Small intestine (tissue), 7 donors: ENCODE measurements around the gene LUC7L. TPM values are rescaled to one million over a fixed set of nuclear protein-coding genes. Genes with fewer than 3 reads are reported as not detected.
"Not testable (repeated sequence)": the region's sequence is repeated elsewhere in the genome, so short reads cannot be mapped to it uniquely, and the experiment has no call there.

Source experiments
- DNase-seq, 2 donors: peaks; one replicate each; pipeline versions ENCODE4 v3.0.0 to v3.0.0-alpha.2; 2013
- FAIRE-seq: peaks from 2 replicates; lab custom pipeline; 2012; peaks lifted over from hg19 to GRCh38; lab: Jason Lieb, UNC
- H3K27ac ChIP-seq, 3 donors: one replicate each; pipeline ENCODE4 v1.5.1; 2013; ENCODE audit warnings: low read length in 2 of 3, mild to moderate bottlenecking in 2 of 3, control low read depth in 1 of 3, inconsistent platforms in 1 of 3, low read depth in 1 of 3, moderate library complexity in 1 of 3
- H3K27me3 ChIP-seq, 3 donors: one replicate each; pipeline ENCODE4 v1.6.1; 2013; ENCODE audit warnings: low read length in 3 of 3, inconsistent platforms in 1 of 3; ENCODE audit not compliant: control insufficient read depth in 3 of 3, insufficient read depth in 3 of 3
- H3K36me3 ChIP-seq, 3 donors: one replicate each; pipeline ENCODE4 v1.6.1; 2013; ENCODE audit warnings: low read length in 3 of 3, inconsistent platforms in 1 of 3, low read depth in 1 of 3, mild to moderate bottlenecking in 1 of 3, moderate library complexity in 1 of 3; ENCODE audit not compliant: control insufficient read depth in 3 of 3, insufficient read depth in 2 of 3
- H3K4me1 ChIP-seq, 3 donors: one replicate each; pipeline ENCODE4 v1.6.1; 2013; ENCODE audit warnings: low read length in 2 of 3, inconsistent platforms in 1 of 3, low read depth in 1 of 3, mild to moderate bottlenecking in 1 of 3, moderate library complexity in 1 of 3; ENCODE audit not compliant: control insufficient read depth in 3 of 3, insufficient read depth in 2 of 3
- H3K4me3 ChIP-seq, 3 donors: one replicate each; pipeline ENCODE4 v1.5.1; 2013; ENCODE audit warnings: low read length in 3 of 3, control low read depth in 1 of 3, inconsistent platforms in 1 of 3, low read depth in 1 of 3, mild to moderate bottlenecking in 1 of 3, moderate library complexity in 1 of 3
- H3K9me3 ChIP-seq, 2 donors: one replicate each; pipeline ENCODE4 v1.6.1; 2013; ENCODE audit warnings: low read depth in 1 of 2, low read length in 1 of 2; ENCODE audit not compliant: control insufficient read depth in 2 of 2, insufficient read depth in 1 of 2
- WGBS, 3 donors: extraction: QIAGEN DNeasy Blood & Tissue Kit; methylation state at CpG; one replicate each; pipeline ENCODE4 v1.1.7; 2013; 5-methylcytosine and 5-hydroxymethylcytosine counted together
- polyA plus RNA-seq, 4 donors: library from polyadenylated mRNA; stranded (reverse) in 3 of 4; unstranded in 1 of 4; fragments of 200-250 nt in 3 of 4; fragments of 120-200 nt in 1 of 4; gene quantifications; one replicate each; pipeline versions ENCODE4 v1.2.1 to v1.2.3, GENCODE V29; 2013
- donor health status: healthy with polysubstance abuse.
- donor health status: control.
- donor health status: control.
- donor health status: Bipolar disorder and iron deficiency.
- donor health status: healthy.

The LUC7L gene
- polyA plus RNA-seq, 4 donors = 56.6 to 136 (median 94.9) TPM

GRCh38 chr16:165539-166374 is 63.5 kb downstream of the LUC7L start, which contains the start of gene HBM:
Gene HBM, plus strand, starts transcription at chr16:165978. Its CDS starts 20 bp downstream, at chr16:165998.
- WGBS, 3 donors = 3 to 4% (median 3%) methylated on average over 59 to 75 of the region's 75 CpGs
- DNase-seq (no peak), FAIRE-seq (no peak)
- H3K4me1 ChIP-seq = peaks cover 0 to 6% (median 3%) of the 10 kb centered on the region in 3 donors
- H3K27me3 ChIP-seq = peaks cover 5 to 58% (median 33%) of the 10 kb centered on the region in 3 donors
- H3K4me3 ChIP-seq = no peak within 1 kb of the TSS
- H3K36me3 ChIP-seq = no peaks in the 10 kb centered on the region
- no peak within 1 kb of the TSS for H3K27ac ChIP-seq
- H3K9me3 ChIP-seq = no peaks in the 10 kb centered on the region

- Histone ChIP-seq H3K27me3 (peaks cover 5 to 52% (median 31%) of the 10 kb centered on the region in 3 donors), H3K9me3 (no peaks in the 10 kb centered on the region), H3K27ac (no peak overlapping the region), H3K36me3 (no peaks in the 10 kb centered on the region), H3K4me3 (no peak overlapping the region), H3K4me1 (peaks cover 0 to 6% (median 3%) of the 10 kb centered on the region in 3 donors)
- no peak for FAIRE-seq
- DNase-seq = no peak
- WGBS, 3 donors = 4 to 12% (median 6%) methylated on average over 30 to 52 of the region's 77 CpGs
These were observed 64.3 kb downstream of the LUC7L start for GRCh38 chr16:164827-165538.

- H3K36me3 ChIP-seq, H3K27ac ChIP-seq, H3K4me1 ChIP-seq, H3K9me3 ChIP-seq, H3K4me3 ChIP-seq, FAIRE-seq, DNase-seq: not testable (repeated sequence)
- peaks cover 5 to 53% (median 28%) of the 10 kb centered on the region in 3 donors for H3K27me3 ChIP-seq
- WGBS, 3 donors = 1% methylated on average over 30 of the region's 80 CpGs; no CpG with 5 or more reads in 2 of the 3 donors
These were observed 65.0 kb downstream of the LUC7L start for GRCh38 chr16:164134-164823.

GRCh38 chr16:163696-164095 is 65.6 kb downstream of the LUC7L start:
- H3K9me3 ChIP-seq, DNase-seq, H3K36me3 ChIP-seq, FAIRE-seq, H3K27ac ChIP-seq, H3K4me3 ChIP-seq, H3K4me1 ChIP-seq: not testable (repeated sequence)
- 0 to 25% methylated on average over 1 to 2 of the region's 3 CpGs; no CpG with 5 or more reads in 1 of the 3 donors for WGBS, 3 donors
- H3K27me3 ChIP-seq = peaks cover 5 to 49% (median 24%) of the 10 kb centered on the region in 3 donors

- DNase-seq, H3K36me3 ChIP-seq, H3K4me3 ChIP-seq, H3K9me3 ChIP-seq, H3K4me1 ChIP-seq, H3K27ac ChIP-seq, FAIRE-seq: not testable (repeated sequence)
- peaks cover 5 to 44% (median 23%) of the 10 kb centered on the region in 3 donors for H3K27me3 ChIP-seq
- WGBS, 3 donors = 79 to 83% (median 81%) methylated on average over 9 to 10 of the region's 10 CpGs
These were observed 66.1 kb downstream of the LUC7L start for GRCh38 chr16:163139-163538.

- H3K4me3 ChIP-seq = no peak overlapping the region
- 75 to 86% (median 84%) methylated on average over 12 to 13 of the region's 13 CpGs for WGBS, 3 donors
- H3K36me3 ChIP-seq = no peaks in the 10 kb centered on the region
- peaks cover 0 to 6% (median 3%) of the 10 kb centered on the region in 3 donors for H3K4me1 ChIP-seq
- no peak for DNase-seq
- peaks cover 5 to 37% (median 20%) of the 10 kb centered on the region in 3 donors for H3K27me3 ChIP-seq
- no peak for FAIRE-seq
- no peak overlapping the region for H3K27ac ChIP-seq
- H3K9me3 ChIP-seq = no peaks in the 10 kb centered on the region
These were observed 66.8 kb downstream of the LUC7L start for GRCh38 chr16:162271-162991.

- no peaks in the 10 kb centered on the region for H3K36me3 ChIP-seq
- no peak overlapping the region for H3K4me3 ChIP-seq
- no peak overlapping the region for H3K27ac ChIP-seq
- 56 to 69% (median 65%) methylated on average over 11 to 18 of the region's 18 CpGs for WGBS, 3 donors
- H3K4me1 ChIP-seq = peaks cover 0 to 6% (median under 1%) of the 10 kb centered on the region in 3 donors
- FAIRE-seq = no peak
- H3K27me3 ChIP-seq = peaks cover 0 to 33% (median 11%) of the 10 kb centered on the region in 3 donors
- no peaks in the 10 kb centered on the region for H3K9me3 ChIP-seq
- DNase-seq = no peak
These were observed 68.5 kb downstream of the LUC7L start for GRCh38 chr16:160691-161190.
